Activated B cell treated with CpG ODN at 0.5 μM for 24 hours (primary cell): Measurements from ENCODE around the gene GIT1. TPM values are rescaled to one million over a fixed set of nuclear protein-coding genes. Genes with fewer than 3 reads are reported as not detected.
A peak's percentile ranks its signal among the peaks of the same experiment; 100 is the strongest.

Experiments used
- ATAC-seq: fragments of 200-7000 bp; cut with Tn5 transposase; one replicate; pipeline ENCODE4 v1.10.0; 2021; ENCODE audit warnings: low read depth, mild to moderate bottlenecking, moderate library complexity
- CTCF ChIA-PET: fragments of 350-600 bp; sonication (Branson Sonifier 250); formaldehyde crosslinking; loops from one replicate; lab custom pipeline; 2021; ENCODE audit warnings: antibody characterized with exemption; lab: Charles Lee
- POLR2A ChIA-PET: fragments of 350-600 bp; sonication (Branson Sonifier 250); formaldehyde crosslinking; loops from one replicate; lab custom pipeline; 2021; ENCODE audit warnings: antibody characterized with exemption; lab: Charles Lee
- DNase-seq: peaks from one replicate; pipeline ENCODE4 v3.0.0; 2022
- H3K27ac Mint-ChIP-seq: one replicate; pipeline ENCODE4 v1.8.0; 2020; ENCODE audit warnings: mixed read lengths
- H3K27me3 Mint-ChIP-seq: one replicate; pipeline ENCODE4 v1.8.0; 2021; ENCODE audit warnings: mixed read lengths
- H3K36me3 Mint-ChIP-seq: one replicate; pipeline ENCODE4 v1.8.0; 2021; ENCODE audit warnings: low read depth, mixed read lengths
- H3K4me1 Mint-ChIP-seq: one replicate; pipeline ENCODE4 v1.8.0; 2021; ENCODE audit warnings: mixed read lengths
- H3K4me3 Mint-ChIP-seq: one replicate; pipeline ENCODE4 v1.8.0; 2020; ENCODE audit warnings: mild to moderate bottlenecking, mixed read lengths
- H3K9me3 Mint-ChIP-seq: one replicate; pipeline ENCODE4 v1.8.0; 2020; ENCODE audit warnings: mixed read lengths
- intact Hi-C: fragments of 100-400 bp; cut with micrococcal nuclease; formaldehyde crosslinking; loops from one replicate; pipeline ENCODE4 v1.15.1; 2024
- total RNA-seq: library from RNA; stranded (reverse); gene quantifications from 2 replicates; pipeline ENCODE4 v1.2.3, GENCODE V29; 2022
- TF ChIP-seq, protein P1 (sequence below): fragments of 200-600 bp; IDR thresholded peaks from one replicate; pipeline ENCODE4 v1.8.0; 2022; ENCODE audit warnings: antibody characterized with exemption, mild to moderate bottlenecking

Gene GIT1, protein sequence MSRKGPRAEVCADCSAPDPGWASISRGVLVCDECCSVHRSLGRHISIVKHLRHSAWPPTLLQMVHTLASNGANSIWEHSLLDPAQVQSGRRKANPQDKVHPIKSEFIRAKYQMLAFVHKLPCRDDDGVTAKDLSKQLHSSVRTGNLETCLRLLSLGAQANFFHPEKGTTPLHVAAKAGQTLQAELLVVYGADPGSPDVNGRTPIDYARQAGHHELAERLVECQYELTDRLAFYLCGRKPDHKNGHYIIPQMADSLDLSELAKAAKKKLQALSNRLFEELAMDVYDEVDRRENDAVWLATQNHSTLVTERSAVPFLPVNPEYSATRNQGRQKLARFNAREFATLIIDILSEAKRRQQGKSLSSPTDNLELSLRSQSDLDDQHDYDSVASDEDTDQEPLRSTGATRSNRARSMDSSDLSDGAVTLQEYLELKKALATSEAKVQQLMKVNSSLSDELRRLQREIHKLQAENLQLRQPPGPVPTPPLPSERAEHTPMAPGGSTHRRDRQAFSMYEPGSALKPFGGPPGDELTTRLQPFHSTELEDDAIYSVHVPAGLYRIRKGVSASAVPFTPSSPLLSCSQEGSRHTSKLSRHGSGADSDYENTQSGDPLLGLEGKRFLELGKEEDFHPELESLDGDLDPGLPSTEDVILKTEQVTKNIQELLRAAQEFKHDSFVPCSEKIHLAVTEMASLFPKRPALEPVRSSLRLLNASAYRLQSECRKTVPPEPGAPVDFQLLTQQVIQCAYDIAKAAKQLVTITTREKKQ
- 41.7 and 45.3 TPM in 2 replicates for total RNA-seq

DNA sequence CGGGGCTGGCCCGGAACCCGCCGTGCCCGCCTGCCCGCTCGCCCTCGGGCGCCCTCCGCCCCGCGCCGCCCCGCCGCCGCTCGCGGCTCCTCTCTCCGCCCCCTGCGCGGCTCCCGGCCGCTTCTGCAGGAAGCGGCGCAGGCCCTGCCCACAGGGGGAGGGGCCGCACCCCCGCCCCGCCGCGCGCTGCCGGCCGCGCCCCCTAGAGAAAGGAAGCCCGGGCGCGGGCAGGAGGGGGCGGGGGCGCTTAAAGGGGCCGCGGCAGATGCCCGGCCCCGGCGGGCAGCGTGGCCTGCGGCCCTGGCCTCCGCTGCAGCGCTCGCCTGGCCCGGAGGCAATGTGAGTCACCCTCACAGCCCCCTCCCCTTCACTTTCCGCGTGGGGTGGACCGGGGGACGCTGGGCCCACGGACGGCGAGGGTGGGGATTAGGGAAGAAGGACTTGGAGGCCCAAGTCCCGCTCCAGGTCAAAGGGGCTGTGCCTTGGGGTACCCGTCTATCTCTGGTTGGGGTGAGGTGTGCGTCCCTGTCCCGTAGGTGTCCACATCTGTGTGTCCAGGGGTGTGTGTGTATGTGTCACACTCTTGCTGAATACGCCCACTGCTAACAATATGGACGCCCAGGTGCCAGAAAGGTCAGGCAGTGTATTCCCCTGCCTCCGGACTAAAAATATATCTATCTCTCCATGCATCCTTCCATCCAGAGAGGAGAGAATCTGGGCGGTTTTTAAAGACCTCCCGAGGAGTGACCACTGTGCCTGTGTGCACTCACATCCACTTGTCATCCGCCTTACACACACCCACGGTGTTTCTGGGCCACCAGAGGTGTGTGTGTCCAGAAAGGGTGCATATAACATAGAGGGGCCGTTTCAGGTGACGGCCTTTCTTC, at the start of gene GIT1:
Gene GIT1 (minus strand): TSS at position 125 of the 887 bp plus-strand sequence. CDS start 270 bp downstream, outside the sequence.
- DNase-seq (peak; percentile 88), ATAC-seq (peak; percentile 83)
- ChIA-PET POLR2A (interaction anchor here (1.0 to 3.4 kb wide), 5 partner anchors 9 to 171 kb away, joined by 3 to 32 read pairs (median 4); no protein-coding TSS in a partner anchor), CTCF (interaction anchor here (0.7 to 2.0 kb wide), 3 partner anchors 17 to 26 kb away, joined by 3 to 11 read pairs (median 10); no protein-coding TSS in a partner anchor)
- Mint-ChIP-seq H3K9me3 (no peaks in the 10 kb centered on the region), H3K27ac (peak within 1 kb of the TSS; percentile 83), H3K4me3 (peak within 1 kb of the TSS; percentile 87), H3K27me3 (no peaks in the 10 kb centered on the region), H3K36me3 (peaks cover 3% of the 10 kb centered on the region), H3K4me1 (peaks cover 73% of the 10 kb centered on the region)
- intact Hi-C loops = loop anchor here (1.0 to 10.0 kb wide), 5 partner anchors 21 to 1233 kb away; partner anchors contain the start of genes CRLF3, PHF12, SSH2 and TP53I13
- TF ChIP-seq, protein P1, sequence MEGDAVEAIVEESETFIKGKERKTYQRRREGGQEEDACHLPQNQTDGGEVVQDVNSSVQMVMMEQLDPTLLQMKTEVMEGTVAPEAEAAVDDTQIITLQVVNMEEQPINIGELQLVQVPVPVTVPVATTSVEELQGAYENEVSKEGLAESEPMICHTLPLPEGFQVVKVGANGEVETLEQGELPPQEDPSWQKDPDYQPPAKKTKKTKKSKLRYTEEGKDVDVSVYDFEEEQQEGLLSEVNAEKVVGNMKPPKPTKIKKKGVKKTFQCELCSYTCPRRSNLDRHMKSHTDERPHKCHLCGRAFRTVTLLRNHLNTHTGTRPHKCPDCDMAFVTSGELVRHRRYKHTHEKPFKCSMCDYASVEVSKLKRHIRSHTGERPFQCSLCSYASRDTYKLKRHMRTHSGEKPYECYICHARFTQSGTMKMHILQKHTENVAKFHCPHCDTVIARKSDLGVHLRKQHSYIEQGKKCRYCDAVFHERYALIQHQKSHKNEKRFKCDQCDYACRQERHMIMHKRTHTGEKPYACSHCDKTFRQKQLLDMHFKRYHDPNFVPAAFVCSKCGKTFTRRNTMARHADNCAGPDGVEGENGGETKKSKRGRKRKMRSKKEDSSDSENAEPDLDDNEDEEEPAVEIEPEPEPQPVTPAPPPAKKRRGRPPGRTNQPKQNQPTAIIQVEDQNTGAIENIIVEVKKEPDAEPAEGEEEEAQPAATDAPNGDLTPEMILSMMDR = no peak

DNA sequence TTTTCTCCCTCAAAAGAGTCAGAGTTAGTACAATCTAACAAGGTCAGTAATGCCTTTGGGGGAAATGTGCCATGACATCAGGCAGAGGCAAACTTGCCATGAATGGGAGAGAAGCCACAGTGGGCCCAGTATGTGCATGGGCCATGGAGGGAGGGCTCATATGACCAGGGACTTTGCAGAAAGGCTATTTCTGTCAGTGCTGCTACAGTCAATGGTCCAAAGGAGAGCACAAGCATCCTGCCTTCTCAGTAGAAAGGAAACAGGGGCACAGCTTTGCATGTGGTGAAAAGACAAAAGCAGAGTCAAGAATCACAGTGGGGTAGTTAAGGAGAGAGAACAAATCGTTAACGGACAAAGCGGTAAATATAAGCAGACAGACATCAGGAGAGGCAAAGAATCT, 44.4 kb upstream of the GIT1 start:
- peak overlapping the region; percentile 32 for H3K27ac Mint-ChIP-seq
- no peaks in the 10 kb centered on the region for H3K27me3 Mint-ChIP-seq
- ChIA-PET POLR2A (no interaction called here), CTCF (interaction anchor here (1.3 to 1.4 kb wide), 2 partner anchors 10 to 145 kb away, joined by 3 read pairs; no protein-coding TSS in a partner anchor)
- peaks cover 7% of the 10 kb centered on the region for H3K4me1 Mint-ChIP-seq
- ATAC-seq = no peak
- intact Hi-C loops = no loop called here
- peaks cover 78% of the 10 kb centered on the region for H3K36me3 Mint-ChIP-seq
- no peaks in the 10 kb centered on the region for H3K9me3 Mint-ChIP-seq
- no peak overlapping the region for H3K4me3 Mint-ChIP-seq
- TF ChIP-seq, protein P1 = no peak
- no peak for DNase-seq

DNA sequence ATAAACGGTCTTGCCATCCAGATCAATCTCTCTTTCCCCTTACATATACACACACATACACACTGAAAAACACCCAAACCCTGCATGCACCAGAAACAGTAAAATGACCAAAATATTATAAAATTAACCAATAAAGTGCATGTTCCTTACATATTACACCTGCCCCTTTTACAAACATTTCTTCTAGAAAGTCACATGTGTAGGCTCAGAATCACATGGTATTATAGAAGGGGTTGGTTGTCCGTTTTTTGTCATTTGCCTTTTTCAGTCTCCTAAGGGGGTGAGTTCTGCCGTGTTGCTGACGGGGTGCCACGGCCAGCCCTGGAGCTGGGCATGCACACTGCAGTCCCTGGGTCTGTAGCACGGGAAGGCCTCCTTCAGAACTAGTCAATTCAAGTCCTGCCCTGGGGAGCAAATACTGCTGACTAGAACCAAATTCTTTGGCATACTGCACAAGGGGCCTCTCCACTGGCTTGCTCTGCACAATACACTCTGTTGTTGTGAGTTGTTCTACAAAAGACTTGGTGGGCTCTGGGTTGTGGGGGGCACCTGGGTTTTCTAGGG, 41.3 kb upstream of the GIT1 start:
- DNase-seq (no peak), ATAC-seq (no peak)
- intact Hi-C loops = no loop called here
- Mint-ChIP-seq H3K36me3 (peaks cover 79% of the 10 kb centered on the region), H3K27ac (no peak overlapping the region), H3K4me1 (peaks cover 4% of the 10 kb centered on the region), H3K9me3 (no peaks in the 10 kb centered on the region), H3K27me3 (no peaks in the 10 kb centered on the region), H3K4me3 (no peak overlapping the region)
- CTCF ChIA-PET = interaction anchor here (0.6 kb wide), 1 partner anchor 32 kb away, joined by 3 read pairs; no protein-coding TSS in a partner anchor
- TF ChIP-seq, protein P1 = no peak
- POLR2A ChIA-PET = no interaction called here

DNA sequence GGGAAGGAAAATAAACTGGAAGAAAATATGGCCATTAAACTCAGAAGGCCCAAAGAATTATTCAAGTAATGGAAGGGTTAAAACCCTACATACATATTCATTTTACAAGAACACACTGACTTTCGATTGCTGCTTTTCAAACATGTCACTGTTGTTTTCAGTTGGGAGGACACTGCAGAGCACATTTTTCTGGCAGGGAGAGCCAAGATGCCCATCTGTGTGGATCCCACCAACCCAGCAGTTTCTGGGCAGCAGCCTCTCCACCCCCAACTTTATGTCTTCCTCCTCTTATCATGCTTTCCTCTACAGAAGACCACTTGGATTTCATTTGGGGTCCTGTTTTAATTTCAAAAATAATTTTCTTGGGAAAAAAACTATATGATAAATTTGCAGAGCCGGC, 40.4 kb upstream of the GIT1 start:
- ATAC-seq (no peak), DNase-seq (no peak)
- Mint-ChIP-seq H3K27me3 (no peaks in the 10 kb centered on the region), H3K36me3 (peaks cover 70% of the 10 kb centered on the region), H3K9me3 (no peaks in the 10 kb centered on the region), H3K27ac (no peak overlapping the region), H3K4me3 (no peak overlapping the region), H3K4me1 (peaks cover 13% of the 10 kb centered on the region)
- POLR2A ChIA-PET = no interaction called here
- TF ChIP-seq, protein P1 = no peak
- intact Hi-C loops = no loop called here
- CTCF ChIA-PET = no interaction called here
